Pancreas (tissue), 10 donors: Measurements from ENCODE around the gene PANK1. TPM values are rescaled to one million over a fixed set of nuclear protein-coding genes. Genes with fewer than 3 reads are reported as not detected.

Source experiments
- ATAC-seq, 4 donors: fragments of 200-7000 bp; cut with Tn5 transposase; one replicate each; pipeline versions ENCODE4 v1.8.0 to v1.9.1; 2020; ENCODE audit warnings: mild to moderate bottlenecking in 4 of 4, moderate library complexity in 4 of 4
- DNase-seq, 6 donors: peaks; one replicate each; pipeline ENCODE4 v3.0.0-alpha.2; 2020
- FAIRE-seq: peaks from 2 replicates; lab custom pipeline; 2012; peaks lifted over from hg19 to GRCh38; lab: Jason Lieb, UNC
- H3K27ac ChIP-seq, 4 donors: fragments of 200-600 bp; sonication (generic); 1 replicate in 3 of 4; 2 replicates in 1 of 4; pipeline versions ENCODE4 v1.5.0 to v1.8.0; 2020
- H3K27me3 ChIP-seq, 4 donors: fragments of 200-600 bp; one replicate each; pipeline ENCODE4 v1.8.0; 2021
- H3K36me3 ChIP-seq, 3 donors: fragments of 200-600 bp; sonication (generic) in 1 of 3; one replicate each; pipeline versions ENCODE4 v1.5.0 to v1.8.0; 2020 to 2021
- H3K4me1 ChIP-seq, 3 donors: fragments of 200-600 bp; one replicate each; pipeline ENCODE4 v1.8.0; 2021
- H3K4me3 ChIP-seq, 4 donors: fragments of 200-600 bp; sonication (generic) in 2 of 4; one replicate each; pipeline versions ENCODE4 v1.5.0 to v1.8.0; 2020 to 2021
- H3K9me3 ChIP-seq, 4 donors: fragments of 200-600 bp; one replicate each; pipeline ENCODE4 v1.8.0; 2021
- WGBS, 2 donors: extraction: QIAGEN DNeasy Blood & Tissue Kit; methylation state at CpG; one replicate each; pipeline ENCODE4 v1.1.7; 2013; 5-methylcytosine and 5-hydroxymethylcytosine counted together
- intact Hi-C, 3 donors: fragments of 100-400 bp; cut with DNase I; formaldehyde crosslinking; loops; one replicate each; pipeline versions ENCODE4 v1.11.1 to v1.14.2; 2022
- polyA plus RNA-seq, 2 donors: library from polyadenylated mRNA; stranded (reverse); fragments of 200-250 nt; gene quantifications; one replicate each; pipeline ENCODE4 v1.2.3, GENCODE V29; 2013
- total RNA-seq, 6 donors: library from RNA; stranded (reverse); fragmentation: NEBNext Ultra II Directional in 4 of 6; extraction: Animal tissue kit (Norgen Biotek cat#: 25700) in 4 of 6; gene quantifications; one replicate each; pipeline versions ENCODE4 v1.2.1 to v1.2.4, GENCODE V29; 2021 to 2023
- TF ChIP-seq, protein P1 (sequence below), 4 donors: fragments of 200-600 bp; sonication (generic) in 3 of 4; IDR thresholded peaks; one replicate each; pipeline versions ENCODE4 v1.5.0 to v1.8.0; 2021; ENCODE audit warnings: antibody characterized with exemption in 4 of 4
- donor health status: healthy with polysubstance abuse.
- donor health status: DM: no; HTN: no; CAD: no; lungs with moderate emphysema.
- donor health status: DM: no; HTN: no; CAD: no.
- donor health status: control.
- donor health status: control.
- donor health status: Bipolar disorder and iron deficiency.
- donor health status: DM: yes; HTN: yes; CAD: no.
- donor health status: DM: no; HTN: no; CAD: no.
- donor health status: DM: no; HTN: no; CAD: no.
- donor health status: DM: yes; HTN: yes; CAD: no.

The PANK1 gene
- total and polyA plus RNA-seq, 8 donors: 0.46 to 3.5 (median 2.3) TPM

GRCh38 chr10:89615824-89616223 lies 29.2 kb downstream of the PANK1 start:
- Histone ChIP-seq H3K36me3 (no peaks in the 10 kb centered on the region), H3K4me3 (no peak overlapping the region), H3K27me3 (no peaks in the 10 kb centered on the region), H3K27ac (no peak overlapping the region), H3K9me3 (no peaks in the 10 kb centered on the region), H3K4me1 (no peaks in the 10 kb centered on the region)
- intact Hi-C loops: no loop called here
- ATAC-seq: no peak
- FAIRE-seq: no peak
- no peak for DNase-seq
- 49 to 58% methylated on average over 1 of the region's 1 CpG for WGBS, 2 donors
- TF ChIP-seq, protein P1, sequence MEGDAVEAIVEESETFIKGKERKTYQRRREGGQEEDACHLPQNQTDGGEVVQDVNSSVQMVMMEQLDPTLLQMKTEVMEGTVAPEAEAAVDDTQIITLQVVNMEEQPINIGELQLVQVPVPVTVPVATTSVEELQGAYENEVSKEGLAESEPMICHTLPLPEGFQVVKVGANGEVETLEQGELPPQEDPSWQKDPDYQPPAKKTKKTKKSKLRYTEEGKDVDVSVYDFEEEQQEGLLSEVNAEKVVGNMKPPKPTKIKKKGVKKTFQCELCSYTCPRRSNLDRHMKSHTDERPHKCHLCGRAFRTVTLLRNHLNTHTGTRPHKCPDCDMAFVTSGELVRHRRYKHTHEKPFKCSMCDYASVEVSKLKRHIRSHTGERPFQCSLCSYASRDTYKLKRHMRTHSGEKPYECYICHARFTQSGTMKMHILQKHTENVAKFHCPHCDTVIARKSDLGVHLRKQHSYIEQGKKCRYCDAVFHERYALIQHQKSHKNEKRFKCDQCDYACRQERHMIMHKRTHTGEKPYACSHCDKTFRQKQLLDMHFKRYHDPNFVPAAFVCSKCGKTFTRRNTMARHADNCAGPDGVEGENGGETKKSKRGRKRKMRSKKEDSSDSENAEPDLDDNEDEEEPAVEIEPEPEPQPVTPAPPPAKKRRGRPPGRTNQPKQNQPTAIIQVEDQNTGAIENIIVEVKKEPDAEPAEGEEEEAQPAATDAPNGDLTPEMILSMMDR (IDR thresholded peaks at IDR 0.05): no peak

GRCh38 chr10:89615112-89615511 lies 29.9 kb downstream of the PANK1 start:
- ATAC-seq (no peak), DNase-seq (no peak), FAIRE-seq (no peak)
- Histone ChIP-seq H3K9me3 (no peaks in the 10 kb centered on the region), H3K27me3 (no peaks in the 10 kb centered on the region), H3K27ac (no peak overlapping the region), H3K4me3 (no peak overlapping the region), H3K36me3 (no peaks in the 10 kb centered on the region), H3K4me1 (no peaks in the 10 kb centered on the region)
- 93 to 95% methylated on average over 3 of the region's 3 CpGs for WGBS, 2 donors
- TF ChIP-seq, protein P1 (IDR thresholded peaks at IDR 0.05): no peak
- intact Hi-C loops: no loop called here

DNA sequence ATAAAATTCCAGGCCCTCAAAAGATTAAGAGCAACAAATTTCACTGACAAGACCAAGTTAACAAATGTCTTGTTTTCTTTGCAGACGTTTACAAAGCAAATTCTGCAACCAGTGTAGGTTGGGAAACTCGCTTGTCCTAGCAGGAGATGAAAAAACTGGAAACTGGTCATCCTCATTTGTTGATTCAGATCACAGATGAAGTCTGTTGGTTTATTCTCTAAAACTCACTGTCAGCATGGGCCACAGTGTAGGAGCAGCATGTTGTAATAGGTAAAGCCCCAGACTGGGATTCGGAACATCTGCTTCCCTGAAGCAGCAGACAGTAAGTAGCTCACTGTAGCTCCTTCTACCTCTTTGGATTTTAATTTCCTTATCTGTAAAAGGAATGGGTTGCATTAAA lies 31.5 kb downstream of the PANK1 start:
- no peaks in the 10 kb centered on the region for H3K9me3 ChIP-seq
- no peak overlapping the region for H3K4me3 ChIP-seq
- no peak overlapping the region for H3K27ac ChIP-seq
- DNase-seq (no peak), FAIRE-seq (no peak), ATAC-seq (no peak)
- intact Hi-C loops: no loop called here
- no peaks in the 10 kb centered on the region for H3K4me1 ChIP-seq
- 67 to 85% methylated on average over 3 of the region's 3 CpGs for WGBS, 2 donors
- TF ChIP-seq, protein P1 (IDR thresholded peaks at IDR 0.05): no peak
- H3K36me3 ChIP-seq: no peaks in the 10 kb centered on the region
- H3K27me3 ChIP-seq: no peaks in the 10 kb centered on the region

GRCh38 chr10:89611282-89611681 lies 33.8 kb downstream of the PANK1 start:
- FAIRE-seq (no peak), ATAC-seq (no peak), DNase-seq (no peak)
- Histone ChIP-seq H3K36me3 (no peaks in the 10 kb centered on the region), H3K27ac (no peak overlapping the region), H3K27me3 (no peaks in the 10 kb centered on the region), H3K4me1 (no peaks in the 10 kb centered on the region), H3K4me3 (no peak overlapping the region), H3K9me3 (no peaks in the 10 kb centered on the region)
- TF ChIP-seq, protein P1 (IDR thresholded peaks at IDR 0.05): no peak
- intact Hi-C loops: no loop called here
- WGBS, 2 donors: 96 to 98% methylated on average over 4 of the region's 4 CpGs

DNA sequence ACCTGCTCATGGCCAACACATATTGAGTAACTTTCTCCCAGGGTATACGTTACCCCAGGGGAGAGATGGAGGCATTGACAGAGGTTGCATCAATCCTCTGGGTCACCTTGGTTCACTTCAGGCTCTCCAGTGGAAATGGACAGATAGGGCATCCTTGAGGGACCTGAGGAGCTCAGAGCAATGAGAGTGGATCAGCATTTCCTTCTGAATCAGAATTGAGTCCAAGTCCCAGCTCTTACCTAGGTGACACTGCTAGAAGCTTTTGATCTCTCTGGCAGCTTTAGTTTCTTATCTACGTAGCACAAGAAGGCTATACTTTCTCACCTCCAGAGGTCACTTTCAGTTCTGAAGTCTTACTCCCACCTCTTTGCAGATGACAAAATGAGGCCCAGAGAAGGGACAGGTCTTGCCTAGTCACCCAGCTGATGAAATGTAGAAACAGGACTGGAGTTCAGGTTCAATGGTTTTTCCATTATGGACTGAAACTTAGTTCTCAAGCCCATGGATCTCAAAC lies 35.2 kb downstream of the PANK1 start:
- DNase-seq: no peak
- H3K9me3 ChIP-seq: no peaks in the 10 kb centered on the region
- no peak for ATAC-seq
- intact Hi-C loops: no loop called here
- no peaks in the 10 kb centered on the region for H3K4me1 ChIP-seq
- WGBS, 2 donors: 0 to 44% methylated on average over 2 of the region's 2 CpGs
- no peaks in the 10 kb centered on the region for H3K27me3 ChIP-seq
- H3K4me3 ChIP-seq: no peak overlapping the region
- no peaks in the 10 kb centered on the region for H3K36me3 ChIP-seq
- FAIRE-seq: no peak
- H3K27ac ChIP-seq: no peak overlapping the region
- TF ChIP-seq, protein P1 (IDR thresholded peaks at IDR 0.05): no peak
